Mesenchymal stem cell (in vitro differentiated cells and primary cell): ENCODE measurements around the gene ERFE.

Experiments
- DNase-seq: peaks from one replicate; pipeline ENCODE4 v3.0.0-alpha.2; 2013
- H2AFZ ChIP-seq: one replicate; pipeline ENCODE4 v1.6.1; 2013; ENCODE audit warnings: low read depth, mild to moderate bottlenecking, control low read depth, inconsistent platforms, low read length, moderate library complexity
- H2AK5ac ChIP-seq: 2 replicates; pipeline ENCODE4 v1.6.1; 2013; ENCODE audit warnings: low read length, moderate library complexity, mild to moderate bottlenecking, inconsistent platforms; ENCODE audit not compliant: severe bottlenecking
- H2BK120ac ChIP-seq: one replicate; pipeline ENCODE4 v1.6.1; 2013; ENCODE audit warnings: low read depth, mild to moderate bottlenecking, inconsistent platforms, low read length, moderate library complexity
- H2BK12ac ChIP-seq, 2 experiments: one replicate each; pipeline ENCODE4 v1.6.1; 2013; ENCODE audit warnings: inconsistent platforms in 2 of 2, low read length in 2 of 2, mild to moderate bottlenecking in 2 of 2, moderate library complexity in 2 of 2, control low read depth in 1 of 2
- H2BK15ac ChIP-seq: one replicate; pipeline ENCODE4 v1.6.1; 2013; ENCODE audit warnings: mild to moderate bottlenecking, low read depth, inconsistent platforms; ENCODE audit not compliant: poor library complexity, severe bottlenecking
- H2BK5ac ChIP-seq: 2 replicates; pipeline ENCODE4 v1.6.1; 2013; ENCODE audit warnings: low read depth, mild to moderate bottlenecking, low read length, control low read depth, inconsistent platforms; ENCODE audit not compliant: poor library complexity, severe bottlenecking
- H3K14ac ChIP-seq, 2 experiments: one replicate each; pipeline ENCODE4 v1.6.1; 2013; ENCODE audit warnings: inconsistent platforms in 2 of 2, low read length in 2 of 2, control low read depth in 1 of 2, mild to moderate bottlenecking in 1 of 2, moderate library complexity in 1 of 2
- H3K18ac ChIP-seq, 2 experiments: one replicate each; pipeline ENCODE4 v1.6.1; 2013; ENCODE audit warnings: inconsistent platforms in 2 of 2, low read length in 2 of 2, control low read depth in 1 of 2, low read depth in 1 of 2, mild to moderate bottlenecking in 1 of 2
- H3K23ac ChIP-seq, 2 experiments: one replicate each; pipeline ENCODE4 v1.6.1; 2013; ENCODE audit warnings: inconsistent platforms in 2 of 2, low read length in 2 of 2, mild to moderate bottlenecking in 2 of 2, moderate library complexity in 2 of 2, control low read depth in 1 of 2
- H3K27ac ChIP-seq: 2 replicates; pipeline ENCODE4 v1.5.1; 2013; ENCODE audit warnings: mild to moderate bottlenecking, moderate library complexity, low read length, control low read depth, inconsistent platforms; ENCODE audit not compliant: poor library complexity, severe bottlenecking
- H3K27me3 ChIP-seq, 2 experiments: 2 replicates each; pipeline versions ENCODE4 v1.6.1 to v1.7.0; 2013; ENCODE audit warnings: low read length in 2 of 2, mild to moderate bottlenecking in 2 of 2, moderate library complexity in 2 of 2, control low read depth in 1 of 2, inconsistent platforms in 1 of 2; ENCODE audit not compliant: control insufficient read depth in 1 of 2, insufficient read depth in 1 of 2
- H3K36me3 ChIP-seq, 2 experiments: 2 replicates each; pipeline versions ENCODE4 v1.6.1 to v1.7.0; 2013; ENCODE audit warnings: low read length in 2 of 2, control low read depth in 1 of 2, inconsistent platforms in 1 of 2, low read depth in 1 of 2, mild to moderate bottlenecking in 1 of 2; ENCODE audit not compliant: insufficient read depth in 2 of 2, control insufficient read depth in 1 of 2
- H3K4ac ChIP-seq, 2 experiments: one replicate each; pipeline ENCODE4 v1.6.1; 2013; ENCODE audit warnings: inconsistent platforms in 2 of 2, low read length in 2 of 2, mild to moderate bottlenecking in 2 of 2, moderate library complexity in 2 of 2, control low read depth in 1 of 2, low read depth in 1 of 2
- H3K4me1 ChIP-seq: 2 replicates; pipeline ENCODE4 v1.6.1; 2013; ENCODE audit warnings: low read depth, low read length, control low read depth; ENCODE audit not compliant: control insufficient read depth, insufficient read depth
- H3K4me2 ChIP-seq: 2 replicates; pipeline ENCODE4 v1.6.1; 2013; ENCODE audit warnings: low read length, mild to moderate bottlenecking, inconsistent platforms; ENCODE audit not compliant: poor library complexity, severe bottlenecking
- H3K4me3 ChIP-seq, 2 experiments: 2 replicates each; pipeline versions ENCODE4 v1.5.1 to v1.7.0; 2013; ENCODE audit warnings: low read length in 2 of 2, mild to moderate bottlenecking in 2 of 2, control low read depth in 1 of 2, low read depth in 1 of 2; ENCODE audit not compliant: insufficient read depth in 1 of 2
- H3K79me1 ChIP-seq: replicated peaks from 2 replicates; pipeline ENCODE4 v1.6.1; 2013; ENCODE audit warnings: mild to moderate bottlenecking, control low read depth, low read length, inconsistent platforms; ENCODE audit not compliant: poor library complexity, severe bottlenecking
- H3K9ac ChIP-seq: 2 replicates; pipeline ENCODE4 v1.7.0; 2013; ENCODE audit warnings: mild to moderate bottlenecking, low read length, moderate library complexity
- H3K9me3 ChIP-seq: 2 replicates; pipeline ENCODE4 v1.7.0; 2013; ENCODE audit warnings: mild to moderate bottlenecking, low read length; ENCODE audit not compliant: control insufficient read depth
- H4K8ac ChIP-seq: one replicate; pipeline ENCODE4 v1.6.1; 2013; ENCODE audit warnings: inconsistent platforms, mild to moderate bottlenecking, low read length, moderate library complexity
- H4K91ac ChIP-seq: one replicate; pipeline ENCODE4 v1.6.1; 2013; ENCODE audit warnings: mild to moderate bottlenecking, low read length, inconsistent platforms
- WGBS: methylation state at CpG from one replicate; pipeline ENCODE4 v1.1.7; 2013; ENCODE audit warnings: mixed read lengths; 5-methylcytosine and 5-hydroxymethylcytosine counted together

The ERFE gene

GRCh38 chr2:238165288-238165921 is 6.6 kb downstream of the ERFE start:
- peaks cover 60% of the 10 kb centered on the region for H3K4me1 ChIP-seq
- H3K14ac ChIP-seq: no peak overlapping the region
- no peak overlapping the region for H2AFZ ChIP-seq
- H3K9me3 ChIP-seq: no peaks in the 10 kb centered on the region
- H3K27ac ChIP-seq: no peak overlapping the region
- H2BK5ac ChIP-seq: no peak overlapping the region
- no peak overlapping the region for H2BK120ac ChIP-seq
- H3K4ac ChIP-seq: no peak overlapping the region
- H3K4me2 ChIP-seq: no peak overlapping the region
- no peak overlapping the region for H3K9ac ChIP-seq
- peaks cover 3% of the 10 kb centered on the region for H3K79me1 ChIP-seq
- H3K4me3 ChIP-seq: no peak overlapping the region
- no peak overlapping the region for H4K8ac ChIP-seq
- no peak overlapping the region for H2BK12ac ChIP-seq
- peaks cover 0 to 11% of the 10 kb centered on the region in 2 experiments for H3K27me3 ChIP-seq
- no peak for DNase-seq
- no peak overlapping the region for H2AK5ac ChIP-seq
- no peak overlapping the region for H3K18ac ChIP-seq
- no peak overlapping the region for H4K91ac ChIP-seq
- WGBS: 92% methylated on average over 12 of the region's 12 CpGs
- H3K23ac ChIP-seq: no peak overlapping the region
- H3K36me3 ChIP-seq: peaks cover 20 to 32% of the 10 kb centered on the region in 2 experiments
- no peak overlapping the region for H2BK15ac ChIP-seq

GRCh38 chr2:238166391-238167343 is 7.9 kb downstream of the ERFE start:
- Histone ChIP-seq H3K4me1 (peaks cover 61% of the 10 kb centered on the region), H2BK5ac (no peak overlapping the region), H3K18ac (no peak overlapping the region), H2AFZ (no peak overlapping the region), H3K23ac (no peak overlapping the region), H2BK12ac (no peak overlapping the region), H3K79me1 (peaks cover 3% of the 10 kb centered on the region), H2BK15ac (no peak overlapping the region), H4K91ac (peak overlapping the region; percentile 37), H3K4me3 (no peak overlapping the region), H4K8ac (no peak overlapping the region), H3K36me3 (peaks cover 28 to 39% of the 10 kb centered on the region in 2 experiments), H3K4me2 (no peak overlapping the region), H3K27ac (no peak overlapping the region), H3K4ac (no peak overlapping the region), H3K27me3 (peaks cover 0 to 11% of the 10 kb centered on the region in 2 experiments), H3K9me3 (no peaks in the 10 kb centered on the region), H2BK120ac (no peak overlapping the region), H3K9ac (no peak overlapping the region), H3K14ac (no peak overlapping the region), H2AK5ac (no peak overlapping the region)
- DNase-seq: no peak
- 92% methylated on average over 24 of the region's 24 CpGs for WGBS

DNA sequence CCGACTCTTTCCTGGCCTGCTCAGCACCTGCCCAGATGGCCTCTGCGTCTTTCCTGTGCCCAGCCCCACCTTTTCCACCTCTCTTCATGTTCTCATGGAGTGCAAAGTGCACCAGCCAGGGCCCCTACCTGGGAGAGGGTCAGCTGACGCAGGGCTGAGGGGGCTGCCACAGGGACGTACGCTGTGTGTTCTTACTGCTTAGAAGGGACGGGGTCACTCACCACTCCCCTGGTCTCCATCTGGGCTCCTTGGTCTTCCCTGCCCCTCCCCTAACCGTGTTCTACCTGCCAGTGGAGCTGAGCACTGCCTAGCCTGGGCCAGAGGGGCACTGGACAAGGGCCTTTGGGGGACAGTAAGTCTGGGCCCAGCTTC is 8.6 kb downstream of the ERFE start:
- Histone ChIP-seq H3K9me3 (no peaks in the 10 kb centered on the region), H3K9ac (no peak overlapping the region), H3K4me2 (no peak overlapping the region), H3K27ac (no peak overlapping the region), H3K18ac (no peak overlapping the region), H3K4me1 (peaks cover 62% of the 10 kb centered on the region), H4K8ac (no peak overlapping the region), H2BK15ac (no peak overlapping the region), H3K23ac (no peak overlapping the region), H2BK5ac (no peak overlapping the region), H3K27me3 (peaks cover 0 to 8% of the 10 kb centered on the region in 2 experiments), H3K36me3 (peaks cover 35 to 45% of the 10 kb centered on the region in 2 experiments), H3K4ac (no peak overlapping the region), H2BK12ac (no peak overlapping the region), H2BK120ac (no peak overlapping the region), H2AK5ac (no peak overlapping the region), H4K91ac (no peak overlapping the region), H3K14ac (no peak overlapping the region), H2AFZ (no peak overlapping the region), H3K4me3 (no peak overlapping the region), H3K79me1 (peaks cover 4% of the 10 kb centered on the region)
- WGBS: 98% methylated on average over 7 of the region's 7 CpGs
- no peak for DNase-seq

- H3K36me3 ChIP-seq: peaks cover 39 to 50% of the 10 kb centered on the region in 2 experiments
- H2BK5ac ChIP-seq: no peak overlapping the region
- H2BK120ac ChIP-seq: no peak overlapping the region
- no peak overlapping the region for H4K8ac ChIP-seq
- peak overlapping the region; percentile 63 for H4K91ac ChIP-seq
- H3K27ac ChIP-seq: peak overlapping the region; percentile 55
- peak overlapping the region; percentile 12 for H2BK15ac ChIP-seq
- H3K27me3 ChIP-seq: peaks cover 0 to 6% of the 10 kb centered on the region in 2 experiments
- no peak overlapping the region for H3K14ac ChIP-seq
- peak overlapping the region; percentile 62 for H2AK5ac ChIP-seq
- no peak overlapping the region for H3K23ac ChIP-seq
- H3K4me1 ChIP-seq: peaks cover 58% of the 10 kb centered on the region
- H3K4me3 ChIP-seq: no peak overlapping the region
- H2BK12ac ChIP-seq: peak overlapping the region in 1 of 2 experiments; percentile 59
- H3K9ac ChIP-seq: peak overlapping the region; percentile 89
- H2AFZ ChIP-seq: no peak overlapping the region
- no peak overlapping the region for H3K4me2 ChIP-seq
- DNase-seq: no peak
- H3K79me1 ChIP-seq: peaks cover 9% of the 10 kb centered on the region
- peak overlapping the region in 1 of 2 experiments; percentile 58 for H3K18ac ChIP-seq
- H3K9me3 ChIP-seq: no peaks in the 10 kb centered on the region
- 91% methylated on average over 8 of the region's 8 CpGs for WGBS
- no peak overlapping the region for H3K4ac ChIP-seq
Measured at GRCh38 chr2:238167761-238168160, 9.0 kb downstream of the ERFE start.
